Stimulated activated CD8-positive, alpha-beta memory T cell treated with anti-CD3 and anti-CD28 coated beads, Interleukin-4, amount 100 ng/mL, for 1 hour (primary cell): Measurements from ENCODE around the gene PPM1N.
A peak's percentile ranks its signal among the peaks of the same experiment; 100 is the strongest.

Experiments
- DNase-seq, 2 donors: peaks; one replicate each; pipeline ENCODE4 v3.0.0-alpha.2; 2020; ENCODE audit warnings: low read depth in 2 of 2, low spot score in 1 of 2

Gene PPM1N

GRCh38 chr19:45469945-45470761 lies 28.1 kb upstream of the PPM1N start:
- DNase-seq = no peak

DNA sequence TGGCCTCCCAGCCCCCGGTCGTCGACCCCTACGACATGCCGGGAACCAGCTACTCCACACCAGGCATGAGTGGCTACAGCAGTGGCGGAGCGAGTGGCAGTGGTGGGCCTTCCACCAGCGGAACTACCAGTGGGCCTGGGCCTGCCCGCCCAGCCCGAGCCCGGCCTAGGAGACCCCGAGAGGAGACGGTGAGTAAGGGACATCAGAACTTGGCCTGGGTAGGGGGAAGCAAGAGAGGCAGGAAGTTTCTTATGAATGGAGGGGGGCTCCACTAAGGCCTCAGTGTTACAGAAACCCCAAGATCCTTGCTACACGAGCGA lies 27.5 kb upstream of the PPM1N start:
- DNase-seq = no peak

DNA sequence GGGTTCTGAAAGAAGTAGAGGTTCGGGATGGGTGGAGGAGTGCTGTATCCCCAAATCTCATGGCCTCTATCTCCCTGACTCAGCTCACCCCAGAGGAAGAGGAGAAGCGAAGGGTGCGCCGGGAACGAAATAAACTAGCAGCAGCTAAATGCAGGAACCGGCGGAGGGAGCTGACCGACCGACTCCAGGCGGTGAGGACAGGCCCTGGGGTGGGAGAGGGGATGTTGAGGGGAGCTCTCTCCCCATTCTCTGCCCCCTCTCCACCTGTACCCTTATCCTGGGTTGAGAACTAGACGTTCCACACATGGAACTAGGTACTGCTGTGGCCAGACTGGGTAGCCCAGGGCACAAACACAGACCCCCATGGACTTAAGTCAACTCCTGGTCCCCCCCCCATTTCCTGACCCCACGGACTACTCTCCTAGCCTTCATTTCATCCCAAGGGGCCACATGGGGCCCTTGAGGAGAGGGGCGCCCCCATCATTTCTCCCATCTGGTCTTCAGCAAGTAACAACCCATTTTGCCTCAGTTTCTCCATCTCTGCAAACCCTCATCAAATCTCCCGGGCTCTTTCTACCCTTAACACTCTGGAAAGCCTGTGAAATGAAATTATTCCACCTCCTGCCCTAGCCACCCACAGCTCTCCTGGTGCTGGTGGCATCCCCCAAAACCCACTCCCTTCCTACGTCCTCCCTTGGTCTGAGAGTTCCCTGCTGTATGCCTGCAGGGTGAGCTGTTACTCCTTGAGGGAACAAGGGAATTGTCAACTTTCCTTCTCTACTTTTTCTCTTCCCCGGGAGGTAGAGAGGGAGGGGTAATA lies 26.9 kb upstream of the PPM1N start:
- DNase-seq = no peak

- DNase-seq = no peak
These were observed 26.2 kb upstream of the PPM1N start for GRCh38 chr19:45471931-45472562.

DNA sequence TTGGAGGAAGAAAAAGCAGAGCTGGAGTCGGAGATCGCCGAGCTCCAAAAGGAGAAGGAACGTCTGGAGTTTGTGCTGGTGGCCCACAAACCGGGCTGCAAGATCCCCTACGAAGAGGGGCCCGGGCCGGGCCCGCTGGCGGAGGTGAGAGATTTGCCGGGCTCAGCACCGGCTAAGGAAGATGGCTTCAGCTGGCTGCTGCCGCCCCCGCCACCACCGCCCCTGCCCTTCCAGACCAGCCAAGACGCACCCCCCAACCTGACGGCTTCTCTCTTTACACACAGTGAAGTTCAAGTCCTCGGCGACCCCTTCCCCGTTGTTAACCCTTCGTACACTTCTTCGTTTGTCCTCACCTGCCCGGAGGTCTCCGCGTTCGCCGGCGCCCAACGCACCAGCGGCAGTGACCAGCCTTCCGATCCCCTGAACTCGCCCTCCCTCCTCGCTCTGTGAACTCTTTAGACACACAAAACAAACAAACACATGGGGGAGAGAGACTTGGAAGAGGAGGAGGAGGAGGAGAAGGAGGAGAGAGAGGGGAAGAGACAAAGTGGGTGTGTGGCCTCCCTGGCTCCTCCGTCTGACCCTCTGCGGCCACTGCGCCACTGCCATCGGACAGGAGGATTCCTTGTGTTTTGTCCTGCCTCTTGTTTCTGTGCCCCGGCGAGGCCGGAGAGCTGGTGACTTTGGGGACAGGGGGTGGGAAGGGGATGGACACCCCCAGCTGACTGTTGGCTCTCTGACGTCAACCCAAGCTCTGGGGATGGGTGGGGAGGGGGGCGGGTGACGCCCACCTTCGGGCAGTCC lies 25.5 kb upstream of the PPM1N start:
- no peak for DNase-seq

GRCh38 chr19:45473367-45473681 lies 24.9 kb upstream of the PPM1N start:
- DNase-seq = no peak

DNA sequence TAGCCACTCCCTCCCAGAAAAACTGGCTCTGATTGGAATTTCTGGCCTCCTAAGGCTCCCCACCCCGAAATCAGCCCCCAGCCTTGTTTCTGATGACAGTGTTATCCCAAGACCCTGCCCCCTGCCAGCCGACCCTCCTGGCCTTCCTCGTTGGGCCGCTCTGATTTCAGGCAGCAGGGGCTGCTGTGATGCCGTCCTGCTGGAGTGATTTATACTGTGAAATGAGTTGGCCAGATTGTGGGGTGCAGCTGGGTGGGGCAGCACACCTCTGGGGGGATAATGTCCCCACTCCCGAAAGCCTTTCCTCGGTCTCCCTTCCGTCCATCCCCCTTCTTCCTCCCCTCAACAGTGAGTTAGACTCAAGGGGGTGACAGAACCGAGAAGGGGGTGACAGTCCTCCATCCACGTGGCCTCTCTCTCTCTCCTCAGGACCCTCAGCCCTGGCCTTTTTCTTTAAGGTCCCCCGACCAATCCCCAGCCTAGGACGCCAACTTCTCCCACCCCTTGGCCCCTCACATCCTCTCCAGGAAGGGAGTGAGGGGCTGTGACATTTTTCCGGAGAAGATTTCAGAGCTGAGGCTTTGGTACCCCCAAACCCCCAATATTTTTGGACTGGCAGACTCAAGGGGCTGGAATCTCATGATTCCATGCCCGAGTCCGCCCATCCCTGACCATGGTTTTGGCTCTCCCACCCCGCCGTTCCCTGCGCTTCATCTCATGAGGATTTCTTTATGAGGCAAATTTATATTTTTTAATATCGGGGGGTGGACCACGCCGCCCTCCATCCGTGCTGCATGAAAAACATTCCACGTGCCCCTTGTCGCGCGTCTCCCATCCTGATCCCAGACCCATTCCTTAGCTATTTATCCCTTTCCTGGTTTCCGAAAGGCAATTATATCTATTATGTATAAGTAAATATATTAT lies 24.3 kb upstream of the PPM1N start:
- DNase-seq = no peak

DNA sequence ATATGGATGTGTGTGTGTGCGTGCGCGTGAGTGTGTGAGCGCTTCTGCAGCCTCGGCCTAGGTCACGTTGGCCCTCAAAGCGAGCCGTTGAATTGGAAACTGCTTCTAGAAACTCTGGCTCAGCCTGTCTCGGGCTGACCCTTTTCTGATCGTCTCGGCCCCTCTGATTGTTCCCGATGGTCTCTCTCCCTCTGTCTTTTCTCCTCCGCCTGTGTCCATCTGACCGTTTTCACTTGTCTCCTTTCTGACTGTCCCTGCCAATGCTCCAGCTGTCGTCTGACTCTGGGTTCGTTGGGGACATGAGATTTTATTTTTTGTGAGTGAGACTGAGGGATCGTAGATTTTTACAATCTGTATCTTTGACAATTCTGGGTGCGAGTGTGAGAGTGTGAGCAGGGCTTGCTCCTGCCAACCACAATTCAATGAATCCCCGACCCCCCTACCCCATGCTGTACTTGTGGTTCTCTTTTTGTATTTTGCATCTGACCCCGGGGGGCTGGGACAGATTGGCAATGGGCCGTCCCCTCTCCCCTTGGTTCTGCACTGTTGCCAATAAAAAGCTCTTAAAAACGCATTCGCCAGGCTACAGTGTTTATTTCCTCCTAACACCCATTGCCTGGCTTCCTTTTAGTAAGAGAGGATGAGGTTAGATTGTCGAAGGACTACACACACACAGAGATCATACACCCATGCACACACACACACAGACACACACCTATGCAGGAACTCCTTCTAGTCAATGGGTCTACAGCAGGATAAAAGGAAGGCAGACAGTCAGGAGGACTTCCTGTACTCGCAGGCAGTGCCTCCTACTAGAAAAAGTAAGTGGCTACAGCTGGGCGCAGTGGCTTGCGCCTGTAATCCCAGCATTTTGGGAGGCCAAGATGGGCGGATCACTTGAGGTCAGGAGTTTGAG lies 23.4 kb upstream of the PPM1N start:
- DNase-seq = no peak

DNA sequence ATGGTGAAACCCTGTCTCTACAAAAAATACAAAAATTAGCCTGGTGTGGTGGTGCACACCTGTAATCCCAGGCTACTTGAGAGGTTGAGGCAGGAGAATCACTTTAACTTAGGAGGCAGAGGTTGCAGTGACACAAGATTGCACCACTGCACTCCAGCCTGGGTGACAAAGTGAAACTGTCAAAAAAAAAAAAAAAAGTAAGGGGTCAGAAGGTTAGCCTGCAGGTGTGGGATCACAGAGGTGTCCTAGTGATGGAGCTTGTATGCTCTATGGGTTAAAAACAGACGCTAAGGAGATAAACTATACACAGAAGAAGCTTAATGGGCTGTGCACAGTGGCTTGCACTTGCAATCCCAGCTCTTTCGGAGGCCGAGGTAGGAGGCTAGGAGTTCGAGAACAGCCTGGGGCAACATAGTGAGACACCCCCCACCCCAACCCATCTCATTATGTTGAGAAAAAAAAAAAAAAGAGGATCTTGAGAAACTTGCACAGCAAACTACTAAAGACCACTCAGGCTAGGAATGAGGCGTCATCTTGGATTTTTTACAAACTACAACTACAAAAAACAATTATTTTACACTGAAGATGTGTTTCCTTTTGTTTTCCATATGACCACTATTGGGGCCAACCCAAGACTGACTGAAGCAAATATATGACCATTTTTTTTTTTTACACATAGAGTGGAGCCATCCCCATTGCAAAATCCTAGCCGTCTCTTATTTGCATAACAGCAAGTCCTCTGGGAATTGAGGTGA lies 22.5 kb upstream of the PPM1N start:
- no peak for DNase-seq

DNA sequence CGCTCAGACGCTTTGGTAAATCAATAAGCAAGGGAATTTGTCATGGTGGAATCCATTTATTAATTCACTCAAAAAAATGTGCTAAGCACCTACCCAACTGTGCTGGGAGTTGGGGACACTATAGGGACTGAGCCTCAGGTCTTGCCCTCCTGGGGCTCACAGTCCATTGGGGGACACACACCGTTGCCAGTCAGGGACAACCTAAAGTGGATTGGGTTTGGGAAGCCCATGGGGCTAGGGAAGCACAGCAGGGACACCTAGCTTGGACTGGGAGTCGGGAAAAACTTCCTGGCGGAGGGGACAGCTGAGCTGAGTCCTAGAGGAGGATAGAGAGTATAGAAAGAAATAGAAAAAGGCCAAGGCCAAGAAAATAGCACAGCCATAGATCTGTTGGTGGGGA lies 21.9 kb upstream of the PPM1N start:
- DNase-seq = no peak

DNA sequence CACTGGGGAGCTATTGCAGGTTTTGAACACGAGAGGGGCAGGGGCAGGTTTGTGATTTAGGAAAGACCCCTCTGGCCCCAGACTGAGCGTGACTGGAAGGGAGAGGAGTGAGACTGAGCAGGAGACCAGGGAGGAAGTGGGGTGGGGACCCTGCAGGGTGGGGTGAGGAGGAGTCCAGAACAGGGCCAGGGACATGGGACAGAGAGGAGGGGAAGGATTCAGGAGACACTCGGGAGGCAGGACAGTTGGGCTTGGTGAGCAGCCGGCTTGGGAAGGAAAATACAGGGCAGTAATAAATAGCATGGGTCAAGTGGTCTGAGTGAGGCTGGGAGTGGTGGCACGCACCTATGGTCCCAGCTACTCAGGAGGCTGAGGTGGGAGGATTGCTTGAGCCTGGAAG lies 21.1 kb upstream of the PPM1N start:
- no peak for DNase-seq

GRCh38 chr19:45477713-45478453 lies 20.4 kb upstream of the PPM1N start:
- DNase-seq = no peak

GRCh38 chr19:45478454-45479238 lies 19.6 kb upstream of the PPM1N start:
- DNase-seq = peak; percentile 69 to 82

GRCh38 chr19:45483033-45483432 lies 15.2 kb upstream of the PPM1N start:
- no peak for DNase-seq

DNA sequence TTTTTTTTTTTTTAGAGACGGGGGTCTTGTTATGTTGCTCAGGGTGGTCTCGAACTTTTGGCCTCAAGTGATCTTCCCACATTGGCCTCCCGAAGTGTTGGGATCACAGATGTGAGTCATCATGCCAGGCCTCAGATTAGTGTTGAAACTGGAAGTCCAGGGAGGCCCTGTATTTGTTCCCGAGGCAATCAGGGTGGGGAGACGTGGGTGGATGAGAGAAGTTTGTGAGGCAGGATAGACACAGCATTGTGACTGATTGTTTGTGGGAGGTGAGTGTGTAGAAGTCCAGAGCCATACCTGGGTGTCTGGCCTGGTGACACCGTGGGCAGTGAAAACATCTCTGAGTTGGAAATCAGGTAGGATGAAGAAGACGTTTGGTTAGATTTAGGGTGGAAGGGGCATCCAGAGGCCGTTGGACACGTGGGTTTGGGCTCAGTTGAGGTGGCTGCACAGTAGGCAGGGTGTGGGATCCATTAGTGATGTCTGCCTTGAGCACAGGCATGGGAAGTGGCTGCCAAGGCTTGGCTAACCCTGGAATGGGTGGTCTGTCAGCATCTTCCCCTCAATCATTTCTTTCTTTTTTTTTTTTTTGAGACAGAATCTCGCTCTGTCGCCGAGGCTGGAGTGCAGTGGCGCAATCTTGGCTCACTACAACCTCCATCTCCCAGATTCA lies 13.8 kb upstream of the PPM1N start:
- no peak for DNase-seq

DNA sequence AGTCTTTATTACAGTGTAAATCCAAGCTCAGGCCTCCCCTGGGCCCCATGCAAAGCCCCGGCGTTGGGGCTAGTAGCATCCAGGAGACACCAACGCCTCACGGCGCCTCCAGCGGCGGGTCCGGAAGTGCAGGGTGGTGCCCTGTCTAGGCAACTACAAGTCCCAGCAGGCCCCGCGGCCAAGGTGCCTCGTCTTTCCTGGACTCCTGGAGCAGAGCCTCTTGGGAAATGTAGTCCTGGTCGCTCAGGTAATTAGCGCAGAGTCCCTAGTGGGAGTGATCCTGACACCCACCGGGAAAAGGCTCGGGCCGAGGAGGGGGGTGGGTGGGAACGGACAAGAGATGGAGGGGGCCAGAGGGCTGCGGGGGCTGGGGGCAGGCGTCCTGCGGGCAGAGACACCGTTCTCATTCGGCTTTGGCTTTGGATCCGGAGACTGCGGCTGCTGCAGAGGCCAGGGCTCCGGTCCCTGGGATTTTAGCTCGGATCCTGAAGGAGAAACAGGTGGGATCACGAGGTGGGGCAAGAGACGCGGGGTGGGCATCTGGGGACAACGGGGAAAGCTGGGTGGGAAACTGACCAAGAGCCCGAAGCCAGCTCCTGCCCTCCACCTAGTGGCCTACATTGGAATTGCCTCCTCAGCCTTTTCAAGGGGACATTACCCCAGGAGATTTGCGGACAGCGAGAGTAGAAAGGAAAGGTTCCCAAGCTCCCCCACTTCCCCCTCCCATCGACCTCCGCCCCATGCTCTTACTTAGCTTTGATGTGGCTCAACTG lies 12.8 kb upstream of the PPM1N start:
- peak; percentile 93 to 96 for DNase-seq
